HL-60 (cell line): ENCODE measurements around the gene PKP4.

Source experiments
- DNase-seq, 2 experiments: peaks; one replicate each; pipeline ENCODE4 v3.0.0-alpha.2; 2010 to 2020; ENCODE audit warnings: low read depth in 1 of 2, low spot score in 1 of 2
- H3K27ac ChIP-seq: fragments of 250-450 bp; sonication (Bioruptor Pico); replicated peaks from 2 replicates; pipeline ENCODE4 v1.5.1; 2020; ENCODE audit warnings: mild to moderate bottlenecking, moderate library complexity
- H3K27me3 ChIP-seq: fragments of 250-450 bp; sonication (Bioruptor Pico); 2 replicates; pipeline ENCODE4 v1.5.1; 2021; ENCODE audit warnings: mild to moderate bottlenecking, moderate library complexity; ENCODE audit not compliant: insufficient read depth, poor library complexity, severe bottlenecking
- H3K4me3 ChIP-seq: replicated peaks from 2 replicates; pipeline ENCODE4 v1.5.1; 2011; ENCODE audit warnings: mild to moderate bottlenecking, control low read depth, low read length; ENCODE audit not compliant: insufficient read depth
- GABPA ChIP-seq: IDR thresholded peaks from 2 replicates; pipeline ENCODE4 v1.6.1; 2012; ENCODE audit warnings: low read depth
- POLR2AphosphoS5 ChIP-seq: IDR thresholded peaks from 2 replicates; pipeline ENCODE4 v1.6.1; 2012; ENCODE audit warnings: low read depth
- SPI1 ChIP-seq: IDR thresholded peaks from 2 replicates; pipeline ENCODE4 v1.6.1; 2012; ENCODE audit warnings: low read depth, mild to moderate bottlenecking, borderline replicate concordance
- TF ChIP-seq, protein P1 (sequence below): IDR thresholded peaks from 2 replicates; pipeline ENCODE4 v1.6.1; 2012; ENCODE audit warnings: low read depth; ENCODE audit not compliant: insufficient replicate concordance
- TF ChIP-seq, protein P2 (sequence below): IDR thresholded peaks from one replicate; pipeline ENCODE4 v1.5.1; 2011; ENCODE audit warnings: low read length, control low read depth, inconsistent platforms; ENCODE audit not compliant: insufficient read depth

PKP4 gene

DNA sequence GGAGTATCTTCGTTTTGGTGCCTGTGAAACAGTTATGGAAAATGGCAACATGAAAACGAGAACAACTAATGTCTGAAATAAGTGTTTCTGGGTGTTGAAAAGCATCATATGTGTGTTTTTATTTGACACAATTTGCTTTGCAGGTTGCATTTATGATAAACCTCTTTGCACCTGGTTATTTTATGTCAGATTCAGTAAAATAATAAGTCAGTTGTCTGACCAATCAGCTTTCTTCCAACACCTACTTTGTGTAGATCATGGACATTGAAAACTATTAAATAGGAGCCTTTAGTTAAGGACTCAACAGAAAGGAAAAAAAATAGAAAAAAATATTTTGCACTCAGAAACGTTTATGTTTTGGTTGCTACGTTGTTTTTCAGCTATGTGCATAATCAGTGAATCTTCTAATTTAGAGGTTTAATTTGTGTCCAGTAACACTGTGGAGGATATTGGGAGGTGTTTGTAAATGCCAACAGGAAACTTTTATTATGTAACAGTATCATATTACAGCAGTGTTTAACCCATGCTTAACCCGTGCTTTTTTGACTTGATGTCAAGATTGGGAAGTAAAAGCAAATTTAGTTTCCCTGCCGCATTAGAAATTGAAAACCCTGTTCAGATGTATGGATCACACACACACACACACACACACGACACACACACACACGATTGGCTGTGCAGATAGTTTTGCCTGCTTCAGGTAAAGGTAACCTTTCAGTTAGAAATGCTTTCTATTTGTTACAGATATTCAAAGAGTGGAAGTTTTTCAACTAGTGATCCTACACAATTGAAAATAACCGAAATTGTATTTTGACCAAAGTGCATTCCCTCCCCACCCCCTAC, 2.6 kb downstream of the PKP4 start:
- no peak for TF ChIP-seq SPI1
- no peak for TF ChIP-seq POLR2AphosphoS5
- TF ChIP-seq, protein P1, sequence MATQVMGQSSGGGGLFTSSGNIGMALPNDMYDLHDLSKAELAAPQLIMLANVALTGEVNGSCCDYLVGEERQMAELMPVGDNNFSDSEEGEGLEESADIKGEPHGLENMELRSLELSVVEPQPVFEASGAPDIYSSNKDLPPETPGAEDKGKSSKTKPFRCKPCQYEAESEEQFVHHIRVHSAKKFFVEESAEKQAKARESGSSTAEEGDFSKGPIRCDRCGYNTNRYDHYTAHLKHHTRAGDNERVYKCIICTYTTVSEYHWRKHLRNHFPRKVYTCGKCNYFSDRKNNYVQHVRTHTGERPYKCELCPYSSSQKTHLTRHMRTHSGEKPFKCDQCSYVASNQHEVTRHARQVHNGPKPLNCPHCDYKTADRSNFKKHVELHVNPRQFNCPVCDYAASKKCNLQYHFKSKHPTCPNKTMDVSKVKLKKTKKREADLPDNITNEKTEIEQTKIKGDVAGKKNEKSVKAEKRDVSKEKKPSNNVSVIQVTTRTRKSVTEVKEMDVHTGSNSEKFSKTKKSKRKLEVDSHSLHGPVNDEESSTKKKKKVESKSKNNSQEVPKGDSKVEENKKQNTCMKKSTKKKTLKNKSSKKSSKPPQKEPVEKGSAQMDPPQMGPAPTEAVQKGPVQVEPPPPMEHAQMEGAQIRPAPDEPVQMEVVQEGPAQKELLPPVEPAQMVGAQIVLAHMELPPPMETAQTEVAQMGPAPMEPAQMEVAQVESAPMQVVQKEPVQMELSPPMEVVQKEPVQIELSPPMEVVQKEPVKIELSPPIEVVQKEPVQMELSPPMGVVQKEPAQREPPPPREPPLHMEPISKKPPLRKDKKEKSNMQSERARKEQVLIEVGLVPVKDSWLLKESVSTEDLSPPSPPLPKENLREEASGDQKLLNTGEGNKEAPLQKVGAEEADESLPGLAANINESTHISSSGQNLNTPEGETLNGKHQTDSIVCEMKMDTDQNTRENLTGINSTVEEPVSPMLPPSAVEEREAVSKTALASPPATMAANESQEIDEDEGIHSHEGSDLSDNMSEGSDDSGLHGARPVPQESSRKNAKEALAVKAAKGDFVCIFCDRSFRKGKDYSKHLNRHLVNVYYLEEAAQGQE = no peak
- no peak for TF ChIP-seq GABPA
- TF ChIP-seq, protein P2, sequence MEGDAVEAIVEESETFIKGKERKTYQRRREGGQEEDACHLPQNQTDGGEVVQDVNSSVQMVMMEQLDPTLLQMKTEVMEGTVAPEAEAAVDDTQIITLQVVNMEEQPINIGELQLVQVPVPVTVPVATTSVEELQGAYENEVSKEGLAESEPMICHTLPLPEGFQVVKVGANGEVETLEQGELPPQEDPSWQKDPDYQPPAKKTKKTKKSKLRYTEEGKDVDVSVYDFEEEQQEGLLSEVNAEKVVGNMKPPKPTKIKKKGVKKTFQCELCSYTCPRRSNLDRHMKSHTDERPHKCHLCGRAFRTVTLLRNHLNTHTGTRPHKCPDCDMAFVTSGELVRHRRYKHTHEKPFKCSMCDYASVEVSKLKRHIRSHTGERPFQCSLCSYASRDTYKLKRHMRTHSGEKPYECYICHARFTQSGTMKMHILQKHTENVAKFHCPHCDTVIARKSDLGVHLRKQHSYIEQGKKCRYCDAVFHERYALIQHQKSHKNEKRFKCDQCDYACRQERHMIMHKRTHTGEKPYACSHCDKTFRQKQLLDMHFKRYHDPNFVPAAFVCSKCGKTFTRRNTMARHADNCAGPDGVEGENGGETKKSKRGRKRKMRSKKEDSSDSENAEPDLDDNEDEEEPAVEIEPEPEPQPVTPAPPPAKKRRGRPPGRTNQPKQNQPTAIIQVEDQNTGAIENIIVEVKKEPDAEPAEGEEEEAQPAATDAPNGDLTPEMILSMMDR = no peak
- no peak for DNase-seq
- H3K27me3 ChIP-seq = peaks cover 1% of the 10 kb centered on the region
- peak overlapping the region; percentile 0; the same call in 1 of the 2 replicates for H3K4me3 ChIP-seq
- H3K27ac ChIP-seq = no peak overlapping the region

DNA sequence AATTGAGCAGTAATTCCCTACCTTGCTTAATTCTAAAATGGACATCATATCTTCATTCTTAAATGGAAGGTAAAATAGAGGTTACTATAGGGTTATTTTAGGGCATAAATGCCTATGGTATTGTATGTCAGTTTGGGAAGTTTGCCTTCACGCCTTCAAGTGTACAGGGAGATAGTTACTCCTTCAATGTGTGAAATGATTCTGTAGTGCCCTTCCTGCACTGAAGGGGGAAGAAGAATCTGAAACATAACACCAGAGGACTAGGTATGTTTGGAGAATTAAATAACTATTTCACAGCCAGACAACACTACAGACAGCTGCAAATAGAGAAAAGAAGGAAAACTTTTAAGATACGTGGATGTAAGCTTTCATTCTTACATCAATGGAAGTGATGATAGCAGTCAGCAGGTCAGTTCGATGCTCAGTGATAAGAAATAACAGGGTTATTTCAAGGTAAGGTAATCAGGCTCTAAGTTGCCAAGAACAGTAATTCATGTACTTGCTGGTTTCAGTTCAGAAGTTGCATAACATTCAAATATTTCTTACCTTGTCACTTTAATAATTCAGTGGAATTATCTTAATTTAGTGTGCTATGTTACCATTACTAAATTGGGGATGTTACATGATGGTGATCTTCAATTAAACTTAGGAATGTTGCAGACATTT, 4.0 kb downstream of the PKP4 start:
- Histone ChIP-seq H3K27ac (no peak overlapping the region), H3K4me3 (no peak overlapping the region), H3K27me3 (no peaks in the 10 kb centered on the region)
- DNase-seq = no peak
- TF ChIP-seq, protein P2 = no peak
- TF ChIP-seq POLR2AphosphoS5 = no peak
- TF ChIP-seq SPI1 = no peak
- no peak for TF ChIP-seq GABPA
- TF ChIP-seq, protein P1 = no peak

DNA sequence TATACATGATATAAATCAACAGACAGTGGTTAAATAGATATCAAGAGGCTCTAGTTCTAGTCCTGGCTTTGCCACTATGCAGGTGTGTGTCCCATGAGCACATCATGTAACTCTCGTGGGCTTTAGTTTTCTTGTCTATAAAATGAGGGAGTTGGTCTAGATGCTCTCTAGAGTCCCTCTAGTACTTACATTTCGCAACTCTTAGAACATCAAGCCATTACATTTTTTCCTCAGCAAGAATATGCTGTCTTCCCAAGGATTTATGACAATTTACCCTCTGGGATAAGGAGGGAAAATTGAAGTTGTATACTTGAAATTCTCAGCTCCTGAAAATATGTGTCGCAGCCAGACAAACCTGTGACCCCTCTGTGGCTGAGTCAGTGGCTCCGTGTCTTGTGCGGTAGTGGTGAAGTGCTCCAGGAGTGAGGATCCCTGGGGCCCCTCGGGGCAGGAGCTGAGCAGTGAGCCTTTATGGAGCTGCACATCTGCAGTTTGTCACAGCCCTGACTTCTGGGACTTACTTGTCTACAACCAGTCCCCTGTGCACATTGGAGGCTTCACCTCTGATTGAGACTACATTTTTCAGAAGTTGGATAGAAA, 6.8 kb downstream of the PKP4 start:
- DNase-seq = no peak
- Histone ChIP-seq H3K4me3 (no peak overlapping the region), H3K27me3 (no peaks in the 10 kb centered on the region), H3K27ac (no peak overlapping the region)
- TF ChIP-seq POLR2AphosphoS5 (no peak), GABPA (no peak), SPI1 (no peak)
- TF ChIP-seq, protein P2 = no peak
- TF ChIP-seq, protein P1 = no peak
